ENCODE measurements around the gene SLC36A1. TPM values are rescaled to one million over a fixed set of nuclear protein-coding genes. Genes with fewer than 3 reads are reported as not detected.

Gene SLC36A1
- polyA plus RNA-seq, 1 of the 3 experiments (the other 2 are of a cell fraction) = 4.1 TPM

- CTCF ChIA-PET = interaction anchor here (1.3 to 2.5 kb wide), 3 partner anchors 15 to 143 kb away, joined by 6 to 15 read pairs (median 9); partner anchors contain the start of gene SLC36A1
- no peaks in the 10 kb centered on the region for H3K9me3 ChIP-seq
- H3K4me3 ChIP-seq (ENCODE audit: low read depth in 2 of 2, low read length in 1 of 2) = no peak overlapping the region
- H3K9ac ChIP-seq = no peak overlapping the region
- no peaks in the 10 kb centered on the region for H3F3A ChIP-seq (replicated peaks; ENCODE audit: insufficient read depth)
- H3K36me3 ChIP-seq (replicated peaks in 1 of 2; ENCODE audit: control insufficient read depth in 1 of 2, insufficient read depth in 2 of 2, low read length in 1 of 2) = no peaks in the 10 kb centered on the region
- no peak overlapping the region for H3K27ac ChIP-seq (ENCODE audit: low read depth in 2 of 2, low read length in 1 of 2)
- no peaks in the 10 kb centered on the region for H4K20me1 ChIP-seq (ENCODE audit: insufficient read depth)
- no peaks in the 10 kb centered on the region for H3K27me3 ChIP-seq (ENCODE audit: insufficient read depth)
- no peak overlapping the region for H3K4me2 ChIP-seq
- H3K4me1 ChIP-seq (ENCODE audit: control insufficient read depth in 1 of 2, insufficient read depth in 2 of 2, low read depth in 1 of 2, low read length in 1 of 2) = no peaks in the 10 kb centered on the region
- no peak overlapping the region for H2AFZ ChIP-seq (ENCODE audit: low read depth)
- no peaks in the 10 kb centered on the region for H3K9me2 ChIP-seq
- TF ChIP-seq EZH2phosphoT487 (IDR thresholded peaks at IDR 0.05; ENCODE audit: borderline replicate concordance, low read depth) (no peak), SMC3 (IDR thresholded peaks at IDR 0.05; ENCODE audit: low read depth, low read length) (no peak), SIN3A (IDR thresholded peaks at IDR 0.05; ENCODE audit: borderline replicate concordance, low read depth, low read length) (no peak), RCOR1 (IDR thresholded peaks at IDR 0.05; ENCODE audit: low read length) (no peak), NFIC (IDR thresholded peaks at IDR 0.05; ENCODE audit: borderline replicate concordance) (no peak), ZBTB33 (IDR thresholded peaks at IDR 0.05; ENCODE audit: borderline replicate concordance, low read depth) (no peak), TCF12 (IDR thresholded peaks at IDR 0.05) (no peak)
- H3K79me2 ChIP-seq (ENCODE audit: insufficient read depth) = no peaks in the 10 kb centered on the region
- POLR2A ChIA-PET = no interaction called here
- 78% methylated on average over 5 of the region's 5 CpGs for WGBS (ENCODE audit: low lambda C conversion rate)
- no peak for DNase-seq
These were observed 61.8 kb downstream of the SLC36A1 start for GRCh38 chr5:151509231-151509630.

- H3K4me1 ChIP-seq (ENCODE audit: control insufficient read depth in 1 of 2, insufficient read depth in 2 of 2, low read depth in 1 of 2, low read length in 1 of 2) = no peaks in the 10 kb centered on the region
- 88% methylated on average over 2 of the region's 3 CpGs for WGBS (ENCODE audit: low lambda C conversion rate)
- no peak for DNase-seq
- H3K9me2 ChIP-seq = no peaks in the 10 kb centered on the region
- H2AFZ ChIP-seq (ENCODE audit: low read depth) = no peak overlapping the region
- no peak overlapping the region for H3K27ac ChIP-seq (ENCODE audit: low read depth in 2 of 2, low read length in 1 of 2)
- ChIA-PET POLR2A (no interaction called here), CTCF (interaction anchor here (1.3 to 2.5 kb wide), 2 partner anchors 62 to 142 kb away, joined by 6 to 15 read pairs; partner anchors contain the start of gene SLC36A1)
- no peaks in the 10 kb centered on the region for H3F3A ChIP-seq (replicated peaks; ENCODE audit: insufficient read depth)
- H3K9me3 ChIP-seq = no peaks in the 10 kb centered on the region
- H3K4me2 ChIP-seq = no peak overlapping the region
- no peaks in the 10 kb centered on the region for H3K36me3 ChIP-seq (replicated peaks in 1 of 2; ENCODE audit: control insufficient read depth in 1 of 2, insufficient read depth in 2 of 2, low read length in 1 of 2)
- H3K4me3 ChIP-seq (ENCODE audit: low read depth in 2 of 2, low read length in 1 of 2) = no peak overlapping the region
- no peaks in the 10 kb centered on the region for H3K79me2 ChIP-seq (ENCODE audit: insufficient read depth)
- H3K27me3 ChIP-seq (ENCODE audit: insufficient read depth) = no peaks in the 10 kb centered on the region
- TF ChIP-seq YY1 (IDR thresholded peaks at IDR 0.05; ENCODE audit: low read depth) = no peak
- no peak for TF ChIP-seq ELF1 (IDR thresholded peaks at IDR 0.05)
- no peak for TF ChIP-seq GABPA (IDR thresholded peaks at IDR 0.05; ENCODE audit: low read depth)
- TF ChIP-seq RXRA (IDR thresholded peaks at IDR 0.05; ENCODE audit: borderline replicate concordance, low read depth) = no peak
- no peak for TF ChIP-seq POLR2AphosphoS5 (IDR thresholded peaks at IDR 0.05; ENCODE audit: low read depth, low read length)
- TF ChIP-seq NRF1 (IDR thresholded peaks at IDR 0.05; ENCODE audit: low read depth, low read length) = no peak
- no peak for TF ChIP-seq TCF12 (IDR thresholded peaks at IDR 0.05)
- no peak for TF ChIP-seq CTCF (IDR thresholded peaks at IDR 0.05)
- TF ChIP-seq MXI1 (IDR thresholded peaks at IDR 0.05; ENCODE audit: low read depth, low read length) = no peak
- no peak for TF ChIP-seq MEF2A (IDR thresholded peaks at IDR 0.05; ENCODE audit: borderline replicate concordance, low read depth)
- no peak for TF ChIP-seq EP300 (IDR thresholded peaks at IDR 0.05; ENCODE audit: borderline replicate concordance in 1 of 2, low read depth in 1 of 2, low read length in 1 of 2)
- TF ChIP-seq MAX (IDR thresholded peaks at IDR 0.05; ENCODE audit: low read depth) = no peak
- H4K20me1 ChIP-seq (ENCODE audit: insufficient read depth) = no peaks in the 10 kb centered on the region
- H3K9ac ChIP-seq = no peak overlapping the region
These were observed 62.4 kb downstream of the SLC36A1 start for GRCh38 chr5:151509836-151510235.
